GM18951 (cell line): ENCODE results near the gene FOXD4L1.
"Not testable (repeated sequence)": the region's sequence is repeated elsewhere in the genome, so short reads cannot be mapped to it uniquely, and the experiment has no call there.

Experiments used
- in situ Hi-C: fragments of 300-500 bp; cut with MboI; formaldehyde crosslinking; loops from one replicate; pipeline ENCODE4 v1.12.0; 2022; ENCODE audit warnings: low sequenced_read_pairs, mixed read lengths, inconsistent platforms; ENCODE audit not compliant: unreplicated experiment

Gene FOXD4L1

DNA sequence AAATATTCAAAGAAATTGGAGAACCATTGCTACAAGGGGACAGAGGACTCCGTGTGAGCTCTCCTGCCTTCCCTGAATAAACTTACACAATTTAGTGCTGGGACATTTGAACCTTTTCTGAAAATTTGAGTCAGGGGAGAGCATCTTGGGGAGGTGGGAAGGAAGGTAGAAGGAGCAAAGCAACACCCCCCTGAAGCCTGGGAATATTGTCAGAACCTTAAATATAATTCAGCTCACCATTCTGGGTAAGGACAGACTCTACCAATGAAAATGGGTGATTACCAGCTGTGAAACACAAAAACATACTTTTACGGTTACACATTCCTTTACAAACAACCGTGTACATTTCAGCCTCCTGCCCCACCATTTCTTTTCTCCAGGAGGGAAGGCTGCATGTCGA, at the start of gene FOXD4L1:
FOXD4L1 (plus strand) TSS at position 301 of the 400 bp plus-strand sequence. CDS start 592 bp downstream, outside the sequence.
- in situ Hi-C loops = not testable (repeated sequence)

DNA sequence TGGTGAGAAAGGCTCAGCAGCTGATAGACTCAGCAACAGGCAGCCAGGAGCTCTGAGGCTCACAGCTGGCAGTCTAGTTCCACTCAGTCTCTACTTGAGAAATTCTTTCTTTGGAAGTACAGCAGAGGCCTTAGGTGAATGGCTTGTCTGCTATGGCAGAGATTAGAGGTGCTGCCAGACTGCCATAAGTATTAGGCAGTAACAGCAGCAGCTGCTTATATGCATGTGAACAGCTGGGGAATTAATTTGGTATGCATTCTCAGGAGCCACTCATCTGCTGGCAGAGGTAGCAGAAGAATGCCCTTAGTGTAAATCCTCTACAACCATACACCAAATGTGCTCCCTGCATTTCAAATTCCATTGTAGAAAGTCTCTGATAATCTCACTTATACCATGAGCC, 32.7 kb upstream of the FOXD4L1 start:
- in situ Hi-C loops = not testable (repeated sequence)

DNA sequence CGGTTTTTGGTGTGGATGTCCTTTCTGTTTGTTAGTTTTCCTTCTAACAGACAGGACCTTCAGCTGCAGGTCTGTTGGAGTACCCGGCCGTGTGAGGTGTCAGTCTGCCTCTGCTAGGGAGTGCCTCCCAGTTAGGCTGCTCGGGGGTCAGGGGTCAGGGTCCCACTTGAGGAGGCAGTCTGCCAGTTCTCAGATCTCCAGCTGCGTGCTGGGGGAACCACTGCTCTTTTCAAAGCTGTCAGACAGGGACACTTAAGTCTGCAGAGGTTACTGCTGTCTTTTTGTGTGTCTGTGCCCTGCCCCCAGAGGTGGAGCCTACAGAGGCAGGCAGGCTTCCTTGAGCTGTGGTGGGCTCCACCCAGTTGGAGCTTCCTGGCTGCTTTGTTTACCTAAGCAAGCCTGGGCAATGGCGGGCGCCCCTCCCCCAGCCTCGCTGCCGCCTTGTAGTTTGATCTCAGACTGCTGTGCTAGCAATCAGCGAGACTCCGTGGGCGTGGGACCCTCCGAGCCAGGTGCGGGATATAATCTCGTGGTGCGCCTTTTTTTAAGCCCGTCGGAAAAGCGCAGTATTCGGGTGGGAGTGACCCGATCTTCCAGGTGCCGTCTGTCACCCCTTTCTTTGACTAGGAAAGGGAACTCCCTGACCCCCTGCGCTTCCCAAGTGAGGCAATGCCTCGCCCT, 21.6 kb upstream of the FOXD4L1 start:
- in situ Hi-C loops = not testable (repeated sequence)

DNA sequence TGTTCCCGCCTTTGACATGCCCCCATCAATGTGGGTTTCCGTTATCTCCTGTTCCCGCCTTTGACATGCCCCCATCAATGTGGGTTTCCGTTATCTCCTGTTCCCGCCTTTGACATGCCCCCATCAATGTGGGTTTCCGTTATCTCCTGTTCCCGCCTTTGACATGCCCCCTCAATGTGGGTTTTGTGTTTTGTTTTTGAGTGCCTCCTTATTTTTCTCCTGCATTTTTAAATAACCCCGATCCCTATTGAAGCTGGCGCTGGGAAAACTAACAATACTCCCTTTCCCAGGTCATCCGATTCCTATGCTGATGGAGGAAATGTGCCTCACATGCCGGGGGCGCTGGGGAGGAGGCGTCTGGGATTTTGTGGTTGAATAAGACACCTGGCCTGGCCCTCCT, 1.9 kb upstream of the FOXD4L1 start:
- in situ Hi-C loops = not testable (repeated sequence)

DNA sequence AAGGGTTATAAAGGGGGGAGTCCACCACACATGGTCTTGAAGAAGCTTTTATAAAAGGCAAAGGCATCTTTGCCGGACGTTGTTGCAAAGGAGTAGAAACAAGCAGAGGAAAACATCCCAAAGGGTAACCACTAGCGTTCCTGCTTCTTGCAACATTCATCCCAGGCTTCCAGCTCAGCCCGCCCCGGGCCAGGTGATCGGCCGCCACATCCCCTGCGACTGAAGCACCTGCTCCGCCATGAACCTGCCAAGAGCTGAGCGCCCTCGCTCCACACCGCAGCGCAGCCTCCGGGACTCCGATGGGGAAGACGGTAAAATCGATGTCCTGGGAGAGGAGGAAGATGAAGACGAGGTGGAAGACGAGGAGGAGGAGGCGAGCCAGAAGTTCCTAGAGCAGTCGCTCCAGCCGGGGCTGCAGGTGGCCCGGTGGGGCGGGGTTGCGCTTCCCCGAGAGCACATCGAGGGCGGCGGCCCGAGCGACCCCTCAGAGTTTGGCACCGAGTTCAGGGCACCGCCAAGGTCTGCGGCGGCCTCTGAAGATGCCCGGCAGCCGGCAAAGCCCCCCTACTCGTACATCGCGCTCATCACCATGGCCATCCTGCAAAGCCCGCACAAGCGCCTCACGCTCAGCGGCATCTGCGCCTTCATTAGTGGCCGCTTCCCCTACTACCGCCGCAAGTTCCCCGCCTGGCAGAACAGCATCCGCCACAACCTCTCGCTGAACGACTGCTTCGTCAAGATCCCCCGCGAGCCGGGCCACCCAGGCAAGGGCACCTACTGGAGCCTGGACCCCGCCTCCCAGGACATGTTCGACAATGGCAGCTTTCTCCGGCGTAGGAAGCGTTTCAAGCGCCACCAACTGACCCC, 787 bp downstream of the FOXD4L1 start:
- in situ Hi-C loops = not testable (repeated sequence)

DNA sequence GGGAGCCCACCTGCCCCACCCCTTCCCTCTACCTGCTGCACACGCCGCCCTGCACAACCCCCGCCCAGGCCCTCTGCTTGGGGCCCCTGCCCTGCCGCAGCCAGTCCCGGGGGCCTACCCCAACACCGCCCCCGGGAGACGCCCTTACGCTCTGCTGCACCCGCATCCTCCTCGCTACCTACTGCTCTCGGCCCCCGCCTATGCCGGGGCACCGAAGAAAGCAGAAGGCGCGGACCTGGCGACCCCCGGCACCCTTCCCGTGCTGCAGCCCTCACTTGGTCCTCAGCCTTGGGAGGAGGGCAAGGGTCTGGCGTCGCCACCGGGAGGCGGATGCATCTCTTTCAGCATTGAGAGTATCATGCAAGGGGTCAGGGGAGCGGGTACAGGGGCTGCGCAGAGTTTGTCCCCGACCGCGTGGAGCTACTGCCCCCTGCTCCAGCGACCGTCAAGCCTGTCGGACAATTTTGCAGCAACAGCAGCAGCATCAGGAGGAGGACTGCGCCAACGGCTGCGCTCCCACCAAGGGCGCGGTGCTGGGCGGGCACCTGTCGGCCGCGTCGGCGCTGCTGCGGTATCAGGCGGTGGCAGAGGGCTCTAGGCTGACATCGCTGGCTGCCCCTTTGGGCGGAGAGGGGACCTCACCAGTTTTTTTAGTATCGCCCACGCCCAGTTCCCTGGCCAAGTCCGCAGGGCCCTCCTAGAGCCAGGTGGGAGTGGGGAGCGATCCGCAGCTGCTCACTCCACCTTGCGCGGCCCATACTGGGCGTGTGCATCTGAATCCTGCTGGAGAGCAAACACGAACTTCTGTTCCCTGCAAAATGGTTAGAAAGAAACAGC, 1.6 kb downstream of the FOXD4L1 start:
- in situ Hi-C loops = not testable (repeated sequence)

DNA sequence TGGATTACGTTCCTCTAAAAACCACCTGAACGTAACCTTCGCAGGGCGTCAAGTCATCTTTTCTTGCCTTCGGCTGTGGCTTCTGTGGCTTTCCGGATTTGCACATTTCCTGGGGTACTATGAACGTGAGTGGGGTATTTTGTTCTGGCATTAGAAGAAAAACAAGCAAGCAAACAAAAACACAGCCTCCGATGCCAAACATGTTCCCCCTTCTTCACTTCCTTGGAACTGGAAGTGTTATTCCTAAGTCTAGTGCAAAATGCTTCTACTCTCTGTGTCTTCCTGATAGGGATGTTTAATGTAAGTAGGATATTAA, 2.2 kb downstream of the FOXD4L1 start:
- in situ Hi-C loops = not testable (repeated sequence)

DNA sequence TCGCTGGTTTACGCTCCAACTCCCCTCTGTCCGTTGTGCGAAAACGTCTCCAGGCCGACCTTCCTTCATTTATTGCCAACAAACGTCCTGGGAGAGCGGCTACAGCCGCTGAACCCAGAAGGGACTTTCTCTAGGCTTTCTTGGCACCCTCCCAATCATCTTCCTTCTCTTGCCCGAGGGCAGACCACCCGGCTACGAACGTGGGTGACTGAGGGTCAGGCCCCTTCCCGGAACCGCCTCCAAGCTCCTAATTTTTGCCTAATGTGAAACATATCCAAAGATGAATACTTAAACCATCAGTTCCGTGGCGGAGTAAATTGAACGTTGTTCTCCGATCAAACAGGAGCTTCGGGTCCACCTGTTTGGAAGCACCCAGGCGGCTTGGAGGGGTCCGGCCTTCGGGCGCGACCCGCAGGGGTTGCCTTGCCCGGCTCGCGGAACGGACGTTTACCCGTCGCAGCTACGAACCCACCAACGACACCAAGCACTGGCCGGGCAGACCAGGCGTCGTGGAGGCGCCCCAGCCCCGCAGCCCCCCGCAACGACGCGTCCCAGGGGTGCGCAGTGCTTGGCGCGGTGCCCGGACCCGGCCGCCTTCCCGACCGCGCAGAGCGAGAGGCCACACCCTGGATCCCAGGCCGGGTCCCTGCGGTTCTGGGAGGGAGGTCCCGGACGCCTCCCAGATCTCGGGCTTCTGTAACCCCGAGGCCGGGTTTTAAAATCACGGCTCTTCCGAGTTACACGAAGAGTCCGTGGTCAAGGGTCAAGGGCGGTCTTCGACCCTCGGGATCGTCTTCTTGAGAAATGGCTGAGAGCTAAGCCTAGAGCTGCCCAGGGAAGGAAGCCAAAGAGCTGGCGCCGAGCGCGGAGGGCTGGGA, 4.0 kb downstream of the FOXD4L1 start:
- in situ Hi-C loops = not testable (repeated sequence)

DNA sequence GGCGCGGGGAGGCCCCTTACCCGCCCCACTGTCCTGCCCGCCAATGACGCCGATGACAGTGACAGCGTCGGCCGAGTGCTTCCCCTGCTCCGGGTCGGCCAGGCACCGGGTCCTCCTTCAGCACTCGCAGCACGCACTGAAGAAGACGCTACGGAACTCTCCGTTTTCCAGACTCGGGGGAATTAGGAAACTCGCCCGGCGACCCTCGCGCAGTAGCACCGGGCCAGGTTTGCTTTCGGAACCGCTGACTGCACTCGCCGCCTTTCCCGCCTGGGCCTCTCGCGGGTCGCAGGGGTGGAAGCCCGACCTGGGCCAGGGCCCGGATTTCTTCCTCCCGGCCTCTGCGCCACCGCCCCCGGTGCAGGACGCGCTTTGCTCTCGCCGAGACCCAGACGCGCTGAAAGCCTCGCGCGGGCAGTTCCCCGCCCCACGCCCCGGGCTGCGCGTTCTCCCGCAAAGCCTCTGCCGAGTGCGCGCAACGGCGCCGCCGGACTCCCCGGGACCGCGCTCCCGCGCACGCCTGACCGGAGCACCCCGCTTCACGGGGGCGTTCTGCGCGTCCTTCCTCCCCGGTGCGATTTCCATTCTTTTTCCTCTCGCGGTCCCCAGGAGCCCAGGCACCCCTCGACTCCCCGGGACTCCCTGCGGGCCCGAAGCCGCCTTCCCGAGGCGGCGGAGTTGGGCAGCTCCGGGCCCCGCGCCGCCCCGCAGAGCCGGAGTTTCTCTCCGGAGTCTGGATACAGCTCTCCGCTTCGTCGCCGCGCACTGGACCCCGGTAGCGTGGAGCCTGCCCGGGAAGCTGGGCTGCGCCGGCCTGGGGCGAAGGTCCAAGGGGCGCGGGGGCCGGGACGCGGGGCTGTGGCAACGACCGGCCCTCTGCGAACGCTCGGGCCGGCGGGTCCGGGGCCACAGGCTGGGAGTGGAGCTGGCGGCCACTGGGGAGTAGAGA, 4.9 kb downstream of the FOXD4L1 start:
- in situ Hi-C loops = not testable (repeated sequence)

DNA sequence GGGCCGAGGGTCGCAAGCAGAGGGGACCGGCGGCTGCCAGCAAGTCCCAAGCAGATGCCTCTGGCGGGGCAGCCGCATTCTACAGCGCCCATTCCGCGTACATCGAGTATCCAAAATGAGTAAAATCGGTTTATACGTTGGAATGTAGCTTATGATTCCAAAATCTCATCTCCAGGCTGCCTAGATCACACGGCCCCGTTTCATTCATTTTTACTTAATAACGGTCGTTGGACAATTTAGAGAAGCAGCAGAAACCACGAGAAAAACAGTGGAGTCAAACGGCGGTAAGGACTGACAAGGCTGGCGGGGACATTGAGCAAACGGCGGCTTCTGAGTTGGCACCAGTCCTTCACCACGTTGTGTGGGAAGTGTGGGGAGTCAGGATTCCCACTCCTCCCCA, 5.6 kb downstream of the FOXD4L1 start:
- in situ Hi-C loops = not testable (repeated sequence)

DNA sequence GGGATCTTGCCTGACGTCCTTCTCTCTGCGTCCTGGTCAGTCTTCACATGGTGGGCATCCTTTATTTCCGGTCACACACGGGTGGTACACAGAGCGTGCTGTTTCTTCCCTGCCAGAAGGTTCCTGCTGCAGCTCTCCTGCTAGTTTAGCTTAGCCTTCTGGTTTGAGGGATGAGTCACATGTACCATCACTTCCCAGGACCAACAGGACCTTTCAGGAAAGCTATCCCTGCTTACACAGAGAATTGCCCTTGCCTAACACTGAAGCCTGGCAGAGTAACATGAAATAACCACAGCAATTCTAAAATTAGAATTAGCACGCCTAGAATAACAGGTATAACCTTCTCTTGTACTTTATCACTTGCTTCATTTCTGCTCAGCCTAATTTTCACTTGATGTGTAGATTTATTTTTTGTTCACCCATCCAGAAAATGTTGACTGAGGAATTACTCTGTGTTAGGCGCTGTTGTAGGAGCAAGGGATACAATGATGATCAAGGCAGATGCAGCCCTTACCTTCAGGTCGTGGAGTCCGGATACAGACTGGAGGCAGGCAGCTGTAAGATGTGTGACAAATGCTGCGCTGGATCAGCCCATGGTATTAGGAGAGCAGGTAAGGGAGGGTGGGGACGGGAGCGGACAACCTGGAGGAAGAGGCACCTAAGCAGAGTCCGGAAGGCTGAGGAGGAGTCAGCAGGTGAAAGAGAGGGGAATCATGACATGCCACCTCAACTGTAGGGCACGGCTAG, 9.1 kb downstream of the FOXD4L1 start:
- in situ Hi-C loops = not testable (repeated sequence)

DNA sequence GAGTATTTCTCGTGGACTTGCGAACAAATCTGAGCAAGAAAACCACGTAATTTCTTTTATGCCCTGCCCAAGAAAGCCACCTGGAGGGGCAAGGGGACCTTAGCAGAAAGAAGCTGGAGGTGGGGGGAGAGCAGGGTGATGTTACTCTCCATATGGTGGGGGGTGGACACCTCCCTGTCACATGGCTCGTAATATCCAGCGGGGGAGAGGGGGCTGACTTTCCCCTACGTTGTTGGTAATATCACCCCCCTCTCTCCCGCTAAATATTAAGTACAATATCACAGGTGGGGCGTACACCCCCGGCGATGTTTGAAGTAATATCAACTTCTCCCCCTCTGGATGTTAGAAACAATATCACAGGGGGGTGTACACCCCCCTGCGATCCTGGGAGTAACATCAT, 9.7 kb downstream of the FOXD4L1 start:
- in situ Hi-C loops = not testable (repeated sequence)

DNA sequence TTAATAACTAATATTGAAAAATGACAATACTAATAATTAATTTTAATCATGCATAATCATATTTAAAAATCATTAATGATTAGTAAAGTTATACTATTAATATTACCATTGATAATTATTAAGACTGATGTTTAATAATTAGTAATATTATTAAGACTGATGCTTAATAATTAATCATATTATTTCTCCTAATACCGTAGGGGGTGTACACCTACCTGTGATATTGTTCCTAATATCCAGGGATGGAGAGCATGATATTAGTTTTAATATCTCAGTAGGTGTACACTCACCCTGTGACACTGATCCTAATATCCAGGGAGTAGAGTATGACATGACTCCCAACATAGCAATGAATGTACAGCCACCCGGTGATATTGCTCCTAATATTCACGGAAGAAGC, 12.4 kb downstream of the FOXD4L1 start:
- in situ Hi-C loops = not testable (repeated sequence)

DNA sequence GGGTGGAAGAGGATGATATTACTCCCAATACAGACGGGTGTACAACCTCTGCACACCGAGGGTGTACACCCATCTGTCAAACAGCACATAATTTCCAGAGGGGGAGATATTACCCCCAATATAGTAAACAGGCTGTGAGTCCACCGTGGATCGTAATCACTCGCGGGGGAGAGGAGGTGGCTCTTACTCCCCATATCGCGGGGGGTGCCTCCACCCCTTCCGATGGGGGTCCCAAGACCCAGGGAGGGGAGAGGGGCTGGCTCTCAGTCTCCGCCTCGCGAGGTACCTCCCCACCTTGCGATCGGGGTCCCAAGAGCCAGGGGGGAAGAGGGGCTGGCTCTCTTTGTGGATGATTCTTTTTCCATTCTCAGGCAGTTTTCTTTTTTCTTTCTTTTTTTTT, 13.4 kb downstream of the FOXD4L1 start:
- in situ Hi-C loops = not testable (repeated sequence)

DNA sequence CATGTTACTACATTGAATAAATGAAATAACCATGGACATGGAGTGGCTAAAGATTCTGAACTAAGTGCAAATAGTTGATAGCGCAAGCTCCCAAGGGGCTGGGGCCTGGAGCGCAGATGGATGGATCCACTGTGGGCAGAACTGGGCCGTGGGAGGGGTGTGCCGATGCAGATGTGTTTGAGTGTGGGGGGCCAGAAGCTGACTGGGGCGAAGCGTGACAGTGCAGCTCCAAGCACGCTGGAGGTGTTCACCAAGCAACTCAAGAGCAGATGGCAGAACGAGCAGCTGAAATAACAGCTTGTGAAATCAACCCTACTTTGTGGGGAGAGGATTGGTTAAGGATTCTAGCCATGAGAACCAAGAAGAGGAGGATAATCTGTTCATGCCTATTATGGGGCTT, 17.0 kb downstream of the FOXD4L1 start:
- in situ Hi-C loops = not testable (repeated sequence)

DNA sequence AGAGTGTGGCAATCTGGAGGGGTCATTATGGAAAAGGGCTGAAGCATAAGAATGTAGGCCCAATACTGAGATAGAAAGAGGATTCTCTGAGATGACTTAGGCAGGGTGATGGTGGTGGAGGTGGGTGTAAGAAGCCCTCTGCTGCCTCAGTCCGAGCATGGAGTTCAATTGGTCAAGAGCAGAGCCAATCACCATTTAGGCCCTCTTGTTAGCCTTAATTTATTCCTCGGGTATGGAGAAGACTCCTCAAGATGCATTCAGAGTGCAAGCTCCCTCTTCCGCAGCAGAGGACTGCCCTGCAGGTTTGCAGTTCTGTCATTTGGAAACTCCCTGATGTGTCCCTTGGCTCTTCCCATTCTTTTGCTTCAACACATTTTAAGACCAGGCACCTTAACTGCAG, 17.5 kb downstream of the FOXD4L1 start:
- in situ Hi-C loops = not testable (repeated sequence)

DNA sequence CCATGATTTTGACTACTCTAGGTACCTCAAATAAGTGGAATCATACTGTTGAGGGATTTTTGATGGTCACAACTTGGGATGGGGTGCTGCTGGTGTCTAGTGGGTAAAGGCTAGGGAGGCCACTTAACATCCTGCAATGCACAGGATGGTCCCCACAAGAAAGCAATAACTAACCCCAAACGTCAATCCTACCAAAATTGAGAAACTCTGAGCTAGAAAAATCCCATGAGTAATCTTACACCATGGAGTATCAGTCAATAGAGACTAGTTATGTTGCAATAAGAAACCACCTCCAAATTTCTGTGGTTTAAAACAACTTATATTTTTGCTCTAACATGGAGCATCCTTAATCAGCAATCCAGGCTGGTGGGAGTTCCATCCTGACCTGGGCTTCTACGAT, 18.6 kb downstream of the FOXD4L1 start:
- in situ Hi-C loops = not testable (repeated sequence)

DNA sequence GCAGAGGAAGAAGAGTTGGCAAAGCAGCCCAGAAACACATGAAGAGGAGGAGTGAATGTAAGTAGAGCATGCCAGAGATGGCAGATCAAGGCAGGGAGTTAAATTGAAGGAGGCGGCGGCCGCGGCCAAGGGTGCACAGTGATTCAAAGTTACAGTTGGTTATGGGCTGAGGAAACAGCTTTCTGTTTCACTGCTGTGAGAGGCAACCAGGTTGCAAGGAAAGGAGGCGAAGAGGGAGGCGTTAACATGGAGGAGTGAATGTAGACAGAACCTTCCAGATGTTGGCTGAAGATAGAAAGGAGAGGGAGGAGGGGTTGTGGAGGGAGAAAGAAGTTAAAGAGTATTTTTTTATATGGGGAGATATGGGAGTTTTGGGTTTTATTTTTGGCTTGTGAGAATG, 22.4 kb downstream of the FOXD4L1 start:
- in situ Hi-C loops = not testable (repeated sequence)
